GM12892 (cell line): ENCODE data around the gene ACE2.

Experiments
- POLR2A ChIP-seq: IDR thresholded peaks from 2 replicates; pipeline ENCODE4 v1.6.1; 2011; ENCODE audit warnings: low read depth, low read length, control low read depth
- POLR2AphosphoS5 ChIP-seq: IDR thresholded peaks from 2 replicates; pipeline ENCODE4 v1.6.1; 2011; ENCODE audit warnings: low read depth, low read length, control low read depth
- TAF1 ChIP-seq: IDR thresholded peaks from 2 replicates; pipeline ENCODE4 v1.6.1; 2011; ENCODE audit warnings: low read depth, mild to moderate bottlenecking, control low read depth, low read length, borderline replicate concordance

DNA sequence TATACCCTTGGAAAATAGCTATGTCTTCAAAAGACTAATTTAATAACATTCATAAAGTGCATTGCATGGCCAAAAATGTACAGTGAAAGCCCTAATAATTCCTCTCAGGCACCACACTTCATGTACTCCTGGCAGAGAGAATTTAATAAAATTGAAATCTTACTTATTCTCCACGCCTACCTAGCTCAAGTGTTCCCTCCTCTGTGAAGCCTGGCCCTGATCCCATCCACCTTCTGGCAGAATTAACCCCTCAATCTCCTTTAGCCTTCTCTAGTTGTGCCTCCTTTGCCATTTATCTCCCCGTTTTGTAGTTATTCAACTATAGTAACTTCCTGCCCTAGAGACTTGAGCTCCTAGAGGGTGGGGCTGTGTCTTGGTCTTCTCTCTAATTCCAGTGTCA, 26.7 kb downstream of the ACE2 start:
- TF ChIP-seq TAF1: no peak
- TF ChIP-seq POLR2AphosphoS5: no peak
- TF ChIP-seq POLR2A: no peak
